ENCODE results near the gene CBX2. TPM values are rescaled to one million over a fixed set of nuclear protein-coding genes. Genes with fewer than 3 reads are reported as not detected.
A peak's percentile ranks its signal among the peaks of the same experiment; 100 is the strongest.

The CBX2 gene
- polyA plus RNA-seq, 2 of the 4 experiments (the other 2 are of a cell fraction) = 7.4 to 16.4 TPM

- WGBS (ENCODE audit: missing lambda C conversion rate) = 54% methylated on average over 5 of the region's 5 CpGs
- POLR2A ChIA-PET = no interaction called here
- no peak for ATAC-seq
Measured at GRCh38 chr17:79788455-79788854, 10.5 kb downstream of the CBX2 start.

DNA sequence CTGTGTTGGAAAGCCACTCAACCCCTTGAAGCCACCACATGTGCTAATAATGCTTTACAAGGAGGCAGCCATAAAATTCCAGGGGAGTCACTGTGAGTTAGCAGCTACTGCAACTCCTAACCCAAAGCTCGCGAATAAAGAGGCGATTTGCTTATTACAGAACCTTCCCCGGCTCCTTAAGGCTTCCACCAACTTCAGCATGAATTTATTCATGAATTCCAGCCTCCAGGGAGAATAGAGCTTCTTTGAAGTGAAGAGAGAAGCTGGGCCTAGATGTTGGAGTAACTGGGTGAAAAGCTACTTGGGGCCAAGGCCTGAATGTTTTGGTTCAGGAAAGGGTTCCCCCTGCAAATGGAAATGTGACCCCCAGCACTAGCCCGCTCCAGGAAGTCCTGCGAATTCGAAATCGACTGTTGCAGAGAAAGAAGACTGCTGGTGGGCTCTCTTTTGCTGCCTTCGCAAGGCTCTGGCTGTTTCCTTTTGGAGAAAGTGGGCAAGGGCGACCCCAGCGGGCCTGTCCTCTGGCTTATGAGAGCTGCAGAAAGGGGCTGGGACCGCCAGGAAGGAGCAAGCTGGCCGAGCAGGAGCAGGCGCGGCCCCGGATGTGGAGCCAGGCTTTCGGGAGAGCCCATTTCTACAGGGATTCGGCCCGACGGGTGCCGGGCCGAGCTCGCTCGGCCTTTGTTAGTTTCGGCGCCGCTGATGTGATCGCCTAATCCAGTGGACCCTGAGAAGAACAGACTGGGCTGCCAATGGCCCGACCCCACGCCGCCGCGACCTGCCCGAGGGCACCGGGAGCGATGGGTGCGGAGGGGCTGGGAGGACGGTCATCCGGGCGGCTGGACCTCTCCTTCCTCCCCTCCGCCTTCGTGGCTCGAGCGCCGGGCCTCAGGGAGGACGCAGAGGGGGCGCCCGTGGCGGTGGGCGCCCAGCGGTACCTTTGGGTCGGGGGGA lies 11.3 kb downstream of the CBX2 start:
- POLR2A ChIA-PET = interaction anchor here (1.2 to 1.5 kb wide), 3 partner anchors 21 to 50 kb away, joined by 3 to 7 read pairs (median 3); partner anchors contain the start of gene CBX4
- peak overlapping the region; percentile 90 for H3K4me2 ChIP-seq

More at GRCh38 chr17:79788455-79788854, 10.5 kb downstream of the CBX2 start:
- FAIRE-seq (no peak), DNase-seq (ENCODE audit: low read depth in 1 of 2, low spot score in 1 of 2) (no peak)
- Histone ChIP-seq H3K4me2 (no peak overlapping the region), H3K27ac (no peak overlapping the region), H3K4me3 (no peak overlapping the region), H3K9me3 (no peaks in the 10 kb centered on the region), H3K4me1 (peaks cover 14% of the 10 kb centered on the region)
- TF ChIP-seq JUN (IDR thresholded peaks at IDR 0.05) (no peak), ZFP36 (IDR thresholded peaks at IDR 0.05; ENCODE audit: borderline replicate concordance, partially characterized antibody) (no peak), ELK1 (IDR thresholded peaks at IDR 0.05; ENCODE audit: low read depth, low read length) (no peak), ESRRA (IDR thresholded peaks at IDR 0.05; ENCODE audit: borderline replicate concordance, low read length) (no peak), MAZ (IDR thresholded peaks at IDR 0.05; ENCODE audit: borderline replicate concordance, low read depth, low read length) (no peak), TFCP2L1 (CRISPR knock-in tag; IDR thresholded peaks at IDR 0.05) (no peak), POLR2A (IDR thresholded peaks at IDR 0.05; ENCODE audit: low read length) (no peak), CEBPB (IDR thresholded peaks at IDR 0.05) (no peak), BHLHE40 (IDR thresholded peaks at IDR 0.05; ENCODE audit: low read depth, low read length) (no peak), EHMT2 (IDR thresholded peaks at IDR 0.05; ENCODE audit: low read depth) (no peak), HDAC2 (IDR thresholded peaks at IDR 0.05) (no peak)
- CTCF ChIA-PET = interaction anchor here (0.6 to 39.8 kb wide), 20 partner anchors 8 to 217 kb away, joined by 3 to 1281 read pairs (median 12); partner anchors contain the start of gene CBX4

GRCh38 chr17:79789943-79790804 lies 12.2 kb downstream of the CBX2 start:
- 43% methylated on average over 65 of the region's 74 CpGs for WGBS (ENCODE audit: missing lambda C conversion rate)
- H3K4me2 ChIP-seq = peak overlapping the region; percentile 90
- H3K9me3 ChIP-seq = no peaks in the 10 kb centered on the region
- ATAC-seq (peak; percentile 19 to 65; a peak in 3 of 6 replicates), FAIRE-seq (no peak), DNase-seq (ENCODE audit: low read depth in 1 of 2, low spot score in 1 of 2) (peak; percentile 58 to 95)
- ChIA-PET POLR2A (interaction anchor here (1.2 to 1.5 kb wide), 3 partner anchors 21 to 49 kb away, joined by 3 to 7 read pairs (median 3); partner anchors contain the start of gene CBX4), CTCF (interaction anchor here (0.6 to 39.8 kb wide), 51 partner anchors 9 to 353 kb away, joined by 3 to 1281 read pairs (median 6); partner anchors contain the start of gene CBX4)
- H3K4me1 ChIP-seq = peaks cover 26% of the 10 kb centered on the region
- H3K27ac ChIP-seq = peak overlapping the region; percentile 63 to 73; a peak in 5 of 6 replicates
- H3K4me3 ChIP-seq = no peak overlapping the region
- TF ChIP-seq KDM5A (IDR thresholded peaks at IDR 0.05) (peak; percentile 44; the same call in 1 of the 2 replicates), SMC3 (IDR thresholded peaks at IDR 0.05) (peak; percentile 93), RAD21 (conservative IDR thresholded peaks at IDR 0.05 in 1 of 2, IDR thresholded peaks at IDR 0.05 in 1 of 2) (peak; percentile 85 to 96), HEYL (CRISPR knock-in tag; IDR thresholded peaks at IDR 0.05) (no peak), CTCF (IDR thresholded peaks at IDR 0.05) (peak; percentile 98), E2F6 (IDR thresholded peaks at IDR 0.05; ENCODE audit: borderline replicate concordance, low read depth) (peak; percentile 75), HOXB13 (CRISPR knock-in tag; IDR thresholded peaks at IDR 0.05; ENCODE audit: low read depth) (no peak)
- TF ChIP-seq, protein P1, sequence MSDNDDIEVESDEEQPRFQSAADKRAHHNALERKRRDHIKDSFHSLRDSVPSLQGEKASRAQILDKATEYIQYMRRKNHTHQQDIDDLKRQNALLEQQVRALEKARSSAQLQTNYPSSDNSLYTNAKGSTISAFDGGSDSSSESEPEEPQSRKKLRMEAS (IDR thresholded peaks at IDR 0.05) = peak; percentile 64

More for the DNA sequence above, 11.3 kb downstream of the CBX2 start:
- Histone ChIP-seq H3K4me1 (peaks cover 17% of the 10 kb centered on the region), H3K27ac (peak overlapping the region in 1 of 2 experiments; percentile 73; a peak in 4 of 6 replicates), H3K4me3 (no peak overlapping the region), H3K9me3 (no peaks in the 10 kb centered on the region)
- DNase-seq (ENCODE audit: low read depth in 1 of 2, low spot score in 1 of 2) = no peak
- no peak for FAIRE-seq
- WGBS (ENCODE audit: missing lambda C conversion rate) = 56% methylated on average over 40 of the region's 52 CpGs
- CTCF ChIA-PET = interaction anchor here (0.6 to 39.8 kb wide), 50 partner anchors 9 to 354 kb away, joined by 3 to 1281 read pairs (median 6); partner anchors contain the start of gene CBX4
- TF ChIP-seq HMGXB4 (CRISPR knock-in tag; IDR thresholded peaks at IDR 0.05; ENCODE audit: borderline replicate concordance) = no peak
- ATAC-seq = peak in 1 of 2 experiments; percentile 1; a peak in 3 of 6 replicates
